A549 (cell line): ENCODE data around the gene POT1. TPM values are rescaled to one million over a fixed set of nuclear protein-coding genes. Genes with fewer than 3 reads are reported as not detected.

ENCODE experiments used
- ATAC-seq, 2 experiments: fragments of 200-7000 bp in 1 of 2; fragments of >200 bp in 1 of 2; cut with Nextera tagmentation in 1 of 2; cut with Tn5 transposase in 1 of 2; 3 replicates each; pipeline versions ENCODE4 v1.8.0 to v1.9.1; 2018 to 2020; ENCODE audit warnings: mild to moderate bottlenecking in 1 of 2, moderate library complexity in 1 of 2
- CTCF ChIA-PET: fragments of 300-600 bp; sonication (Branson Sonifier 250); formaldehyde crosslinking; extraction: SDS; loops from one replicate; lab custom pipeline; 2021; ENCODE audit warnings: antibody characterized with exemption, inconsistent platforms; lab: Yijun Ruan, JAX
- POLR2A ChIA-PET: fragments of 350-600 bp; formaldehyde crosslinking; extraction: SDS; loops from one replicate; lab custom pipeline; 2021; ENCODE audit warnings: antibody characterized with exemption, inconsistent platforms; lab: Yijun Ruan, JAX
- DNase-seq, 2 experiments: peaks; one replicate each; pipeline versions ENCODE4 v3.0.0 to v3.0.0-alpha.2; 2011 to 2016; ENCODE audit warnings: low read depth in 1 of 2, low spot score in 1 of 2
- FAIRE-seq: peaks from 2 replicates; lab custom pipeline; 2011; peaks lifted over from hg19 to GRCh38; lab: Jason Lieb, UNC
- H3K27ac ChIP-seq, 2 experiments: fragments of >200 bp; sonication (Bioruptor Twin); formaldehyde crosslinking; 3 replicates each; pipeline ENCODE4 v1.5.1; 2016 to 2017
- H3K4me1 ChIP-seq: fragments of >200 bp; sonication (Bioruptor Twin); formaldehyde crosslinking; 3 replicates; pipeline ENCODE4 v1.6.1; 2016
- H3K4me2 ChIP-seq: fragments of >200 bp; sonication (Bioruptor Twin); formaldehyde crosslinking; 3 replicates; pipeline ENCODE4 v1.6.1; 2016
- H3K4me3 ChIP-seq: fragments of >200 bp; sonication (Bioruptor Twin); formaldehyde crosslinking; 3 replicates; pipeline ENCODE4 v1.5.1; 2016
- H3K9me3 ChIP-seq: fragments of >200 bp; sonication (Bioruptor Twin); formaldehyde crosslinking; 3 replicates; pipeline ENCODE4 v1.6.1; 2016
- CBX2 ChIP-seq: fragments of 200-600 bp; sonication (generic); IDR thresholded peaks from 2 replicates; pipeline ENCODE4 v1.6.1; 2016; ENCODE audit warnings: low read depth, mild to moderate bottlenecking, borderline replicate concordance
- CHD2 ChIP-seq: fragments of 150-350 bp; IDR thresholded peaks from 2 replicates; pipeline ENCODE4 v1.6.1; 2014; ENCODE audit warnings: low read length; ENCODE audit not compliant: partially characterized antibody
- E2F6 ChIP-seq: IDR thresholded peaks from 2 replicates; pipeline ENCODE4 v1.6.1; 2012; ENCODE audit warnings: low read depth, borderline replicate concordance
- EHF ChIP-seq: fragments of 250-450 bp; sonication (Bioruptor Pico); IDR thresholded peaks from 2 replicates; pipeline ENCODE4 v1.5.0; 2020; ENCODE audit warnings: mild to moderate bottlenecking
- EHMT2 ChIP-seq: fragments of 200-600 bp; sonication (generic); IDR thresholded peaks from 2 replicates; pipeline ENCODE4 v1.6.1; 2016; ENCODE audit warnings: antibody characterized with exemption, low read depth, mild to moderate bottlenecking, moderate library complexity
- FOSB ChIP-seq: fragments of 250-450 bp; sonication (Bioruptor Pico); IDR thresholded peaks from 2 replicates; pipeline ENCODE4 v1.5.0; 2020; ENCODE audit warnings: mild to moderate bottlenecking, moderate library complexity
- FOSL2 ChIP-seq, 2 experiments: fragments of 450-650 bp in 1 of 2; fragments of >200 bp in 1 of 2; sonication (Bioruptor Twin) in 1 of 2; formaldehyde crosslinking; IDR thresholded peaks; 2 replicates each; pipeline versions ENCODE4 v1.5.0 to v1.6.1; 2016 to 2020; ENCODE audit warnings: mild to moderate bottlenecking in 1 of 2, moderate library complexity in 1 of 2
- FOXS1 ChIP-seq: fragments of 250-450 bp; sonication (Bioruptor Pico); IDR thresholded peaks from 2 replicates; pipeline ENCODE4 v1.5.0; 2020; ENCODE audit warnings: mild to moderate bottlenecking, moderate library complexity
- HOXA7 ChIP-seq: fragments of 250-450 bp; sonication (Bioruptor Pico); IDR thresholded peaks from 2 replicates; pipeline ENCODE4 v1.5.0; 2020; ENCODE audit warnings: mild to moderate bottlenecking, moderate library complexity
- HOXB13 ChIP-seq: fragments of 250-450 bp; sonication (Bioruptor Pico); IDR thresholded peaks from 2 replicates; pipeline ENCODE4 v1.5.0; 2020; ENCODE audit warnings: low read depth, mild to moderate bottlenecking, moderate library complexity
- JUN ChIP-seq, 2 experiments: fragments of >200 bp; sonication (Bioruptor Twin); formaldehyde crosslinking; IDR thresholded peaks; 2 replicates in 1 of 2; 3 replicates in 1 of 2; pipeline ENCODE4 v1.6.1; 2016 to 2017
- KDM5A ChIP-seq: fragments of 200-600 bp; sonication (generic); IDR thresholded peaks from 2 replicates; pipeline ENCODE4 v1.6.1; 2016; ENCODE audit warnings: antibody characterized with exemption, mild to moderate bottlenecking
- MAFK ChIP-seq: fragments of 450-650 bp; IDR thresholded peaks from 2 replicates; pipeline ENCODE4 v1.6.1; 2014; ENCODE audit not compliant: partially characterized antibody
- MAZ ChIP-seq: fragments of 150-350 bp; IDR thresholded peaks from 2 replicates; pipeline ENCODE4 v1.6.1; 2014; ENCODE audit warnings: antibody characterized with exemption, low read depth, low read length, borderline replicate concordance
- MYC ChIP-seq: IDR thresholded peaks from 2 replicates; pipeline ENCODE4 v1.6.1; 2012; ENCODE audit warnings: mild to moderate bottlenecking, inconsistent platforms, low read length, improper control_type of control experiment, borderline replicate concordance
- NPAS2 ChIP-seq: fragments of 250-450 bp; sonication (Bioruptor Pico); IDR thresholded peaks from 2 replicates; pipeline ENCODE4 v1.8.0; 2022; ENCODE audit warnings: mild to moderate bottlenecking, moderate library complexity, borderline replicate concordance
- PBX3 ChIP-seq: IDR thresholded peaks from 2 replicates; pipeline ENCODE4 v1.6.1; 2012
- RAD21 ChIP-seq, 2 experiments: fragments of >200 bp in 1 of 2; sonication (Bioruptor Twin) in 1 of 2; formaldehyde crosslinking in 1 of 2; IDR thresholded peaks in 1 of 2; conservative IDR thresholded peaks in 1 of 2; 2 replicates in 1 of 2; 3 replicates in 1 of 2; pipeline ENCODE4 v1.6.1; 2012 to 2018; ENCODE audit warnings: inconsistent platforms in 1 of 2
- RARB ChIP-seq: fragments of 250-450 bp; sonication (Bioruptor Pico); IDR thresholded peaks from 2 replicates; pipeline ENCODE4 v1.8.0; 2021; ENCODE audit warnings: mild to moderate bottlenecking, moderate library complexity
- RCOR1 ChIP-seq: fragments of 150-350 bp; IDR thresholded peaks from 2 replicates; pipeline ENCODE4 v1.6.1; 2014; ENCODE audit warnings: antibody characterized with exemption, low read length, low read depth
- RFX5 ChIP-seq: fragments of 450-650 bp; IDR thresholded peaks from 2 replicates; pipeline ENCODE4 v1.7.1; 2014; ENCODE audit warnings: antibody characterized with exemption, mild to moderate bottlenecking, moderate library complexity
- RNF2 ChIP-seq: fragments of 200-600 bp; sonication (generic); IDR thresholded peaks from 2 replicates; pipeline ENCODE4 v1.6.1; 2016; ENCODE audit warnings: low read depth, mild to moderate bottlenecking, antibody characterized with exemption, moderate library complexity, borderline replicate concordance
- SMC3 ChIP-seq: fragments of >200 bp; sonication (Bioruptor Twin); formaldehyde crosslinking; IDR thresholded peaks from 3 replicates; pipeline ENCODE4 v1.6.1; 2018; ENCODE audit warnings: inconsistent platforms
- TP53 ChIP-seq: fragments of 250-450 bp; sonication (Bioruptor Pico); IDR thresholded peaks from 2 replicates; pipeline ENCODE4 v1.5.0; 2021; ENCODE audit warnings: mild to moderate bottlenecking, moderate library complexity
- whole genome bisulfite sequencing: methylation state at CpG from one replicate; pipeline ENCODE4 v1.1.6; 2017; ENCODE audit errors: missing lambda C conversion rate; 5-methylcytosine and 5-hydroxymethylcytosine counted together
- polyA plus RNA-seq, 4 experiments: library from polyadenylated mRNA; depleted of rRNA in 3 of 4; stranded (reverse); fragments of >200 nt; fragmentation: RNase III in 1 of 4; extraction: RNeasy Plus Mini Kit Qiagen cat#74134 plus additional on column Dnase treatment in 1 of 4; gene quantifications; 2 replicates in 3 of 4; 3 replicates in 1 of 4; pipeline ENCODE4 v1.2.3, GENCODE V29; 2011 to 2017
- TF ChIP-seq, protein P1 (sequence below): fragments of >200 bp; sonication (Bioruptor Twin); formaldehyde crosslinking; IDR thresholded peaks from 3 replicates; pipeline ENCODE4 v1.5.1; 2016
- TF ChIP-seq, protein P2 (sequence below): fragments of 450-650 bp; IDR thresholded peaks from 2 replicates; pipeline ENCODE4 v1.6.1; 2014; ENCODE audit warnings: antibody characterized with exemption

POT1 gene
- polyA plus RNA-seq, 2 of the 4 experiments (the other 2 are of a cell fraction): 21.6 to 56.2 TPM

- FAIRE-seq: no peak
- H3K9me3 ChIP-seq: no peaks in the 10 kb centered on the region
- H3K4me1 ChIP-seq: no peaks in the 10 kb centered on the region
- ATAC-seq: no peak
- H3K27ac ChIP-seq: no peak overlapping the region
- ChIA-PET POLR2A (no interaction called here), CTCF (interaction anchor here (0.9 to 3.3 kb wide), 8 partner anchors 10 to 988 kb away, joined by 3 to 21 read pairs (median 4); no protein-coding TSS in a partner anchor)
- H3K4me2 ChIP-seq: no peak overlapping the region
- WGBS: 63% methylated on average over 6 of the region's 6 CpGs
- TF ChIP-seq MYC (no peak), E2F6 (no peak), JUN (IDR thresholded peaks at IDR 0.05) (no peak), RARB (CRISPR knock-in tag) (no peak), TP53 (CRISPR knock-in tag) (no peak), CBX2 (no peak), EHF (CRISPR knock-in tag) (no peak), PBX3 (no peak), FOXS1 (no peak), MAZ (no peak), CHD2 (no peak)
- no peak overlapping the region for H3K4me3 ChIP-seq
- no peak for DNase-seq
Observed at GRCh38 chr7:124785994-124786393, 143.6 kb downstream of the POT1 start.

DNA sequence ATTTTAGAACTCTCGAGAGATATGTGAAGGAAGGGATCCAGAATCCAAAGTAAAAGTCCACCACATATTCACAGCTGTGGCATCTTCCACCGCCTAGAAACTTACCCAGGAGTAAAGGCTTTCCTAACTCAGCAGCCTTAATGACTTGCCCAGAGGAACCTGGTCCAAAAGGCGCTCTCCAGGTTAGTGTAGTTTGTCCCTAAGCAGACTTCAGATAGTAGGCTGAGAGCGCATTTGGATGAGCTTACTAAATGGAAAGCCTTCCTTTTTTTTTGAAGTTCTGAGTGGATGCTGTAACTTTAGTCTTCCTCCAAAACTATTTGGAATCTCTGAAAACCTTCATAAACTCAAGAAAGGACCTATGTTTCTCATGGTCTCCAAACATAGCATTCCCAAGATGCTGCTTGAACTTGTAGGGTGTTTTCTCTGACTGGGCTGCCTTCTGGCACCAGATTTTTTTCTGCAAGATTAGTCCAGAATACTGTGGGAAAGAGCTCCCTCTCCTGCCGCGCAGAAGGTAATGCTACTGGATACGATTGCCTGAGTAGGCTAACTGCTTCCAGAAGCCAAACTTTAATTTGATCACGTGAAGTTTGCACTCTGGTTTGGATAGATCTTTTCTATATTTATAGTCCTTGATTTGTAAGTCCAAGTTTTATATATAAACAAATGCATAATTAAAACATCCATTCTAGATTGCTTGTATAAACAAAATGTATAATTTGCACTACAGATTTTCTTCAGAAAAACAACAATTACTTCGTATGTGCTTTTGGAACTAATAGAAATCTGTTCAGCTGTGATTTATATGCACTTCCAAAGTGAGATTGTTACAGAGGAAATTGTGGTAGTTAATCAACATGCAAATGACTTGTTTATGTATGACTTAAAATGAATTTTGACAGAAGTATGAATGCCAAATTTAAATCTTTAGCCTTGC, 144.5 kb downstream of the POT1 start:
- DNase-seq: peak; percentile 21 to 62
- Histone ChIP-seq H3K9me3 (no peaks in the 10 kb centered on the region), H3K4me2 (no peak overlapping the region), H3K27ac (no peak overlapping the region), H3K4me3 (no peak overlapping the region), H3K4me1 (no peaks in the 10 kb centered on the region)
- ChIA-PET CTCF (interaction anchor here (0.7 to 3.3 kb wide), 22 partner anchors 9 to 987 kb away, joined by 3 to 21 read pairs (median 4); partner anchors contain the start of gene GPR37), POLR2A (no interaction called here)
- FAIRE-seq: peak; percentile 54
- 34% methylated on average over 9 of the region's 9 CpGs for WGBS
- TF ChIP-seq FOXS1: no peak
- TF ChIP-seq, protein P1, sequence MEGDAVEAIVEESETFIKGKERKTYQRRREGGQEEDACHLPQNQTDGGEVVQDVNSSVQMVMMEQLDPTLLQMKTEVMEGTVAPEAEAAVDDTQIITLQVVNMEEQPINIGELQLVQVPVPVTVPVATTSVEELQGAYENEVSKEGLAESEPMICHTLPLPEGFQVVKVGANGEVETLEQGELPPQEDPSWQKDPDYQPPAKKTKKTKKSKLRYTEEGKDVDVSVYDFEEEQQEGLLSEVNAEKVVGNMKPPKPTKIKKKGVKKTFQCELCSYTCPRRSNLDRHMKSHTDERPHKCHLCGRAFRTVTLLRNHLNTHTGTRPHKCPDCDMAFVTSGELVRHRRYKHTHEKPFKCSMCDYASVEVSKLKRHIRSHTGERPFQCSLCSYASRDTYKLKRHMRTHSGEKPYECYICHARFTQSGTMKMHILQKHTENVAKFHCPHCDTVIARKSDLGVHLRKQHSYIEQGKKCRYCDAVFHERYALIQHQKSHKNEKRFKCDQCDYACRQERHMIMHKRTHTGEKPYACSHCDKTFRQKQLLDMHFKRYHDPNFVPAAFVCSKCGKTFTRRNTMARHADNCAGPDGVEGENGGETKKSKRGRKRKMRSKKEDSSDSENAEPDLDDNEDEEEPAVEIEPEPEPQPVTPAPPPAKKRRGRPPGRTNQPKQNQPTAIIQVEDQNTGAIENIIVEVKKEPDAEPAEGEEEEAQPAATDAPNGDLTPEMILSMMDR: peak; percentile 81
- no peak for TF ChIP-seq NPAS2 (CRISPR knock-in tag)
- TF ChIP-seq RAD21 (conservative IDR thresholded peaks at IDR 0.05 in 1 of 2, IDR thresholded peaks at IDR 0.05 in 1 of 2): peak; percentile 88 to 92
- TF ChIP-seq SMC3: peak; percentile 88
- peak; percentile 77 to 93; a peak in 4 of 6 replicates for ATAC-seq

DNA sequence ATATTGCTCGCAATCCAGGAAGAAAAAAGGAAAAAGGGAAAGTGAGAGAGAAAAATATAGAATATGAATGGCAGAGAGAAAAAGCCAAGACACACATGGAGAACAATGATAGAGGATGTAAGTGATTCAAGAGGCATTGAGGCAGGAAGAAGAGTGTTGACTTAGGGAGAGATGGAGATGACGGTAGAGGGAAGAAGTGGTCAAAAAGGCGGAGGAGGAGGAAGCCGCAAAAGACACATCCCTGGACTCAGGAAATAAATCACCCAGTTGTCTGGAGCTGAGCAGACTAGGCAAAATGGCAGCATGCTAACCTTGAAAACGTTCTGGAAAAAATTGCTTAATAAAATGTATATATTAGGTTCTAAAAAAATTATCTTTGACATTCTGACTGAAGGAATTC, 146.4 kb downstream of the POT1 start:
- 73% methylated on average over 5 of the region's 5 CpGs for WGBS
- no peak for DNase-seq
- Histone ChIP-seq H3K4me1 (no peaks in the 10 kb centered on the region), H3K9me3 (no peaks in the 10 kb centered on the region), H3K4me2 (no peak overlapping the region), H3K27ac (no peak overlapping the region), H3K4me3 (no peak overlapping the region)
- no peak for ATAC-seq
- CTCF ChIA-PET: no interaction called here
- POLR2A ChIA-PET: no interaction called here
- FAIRE-seq: no peak
- no peak for TF ChIP-seq PBX3
- TF ChIP-seq, protein P2, sequence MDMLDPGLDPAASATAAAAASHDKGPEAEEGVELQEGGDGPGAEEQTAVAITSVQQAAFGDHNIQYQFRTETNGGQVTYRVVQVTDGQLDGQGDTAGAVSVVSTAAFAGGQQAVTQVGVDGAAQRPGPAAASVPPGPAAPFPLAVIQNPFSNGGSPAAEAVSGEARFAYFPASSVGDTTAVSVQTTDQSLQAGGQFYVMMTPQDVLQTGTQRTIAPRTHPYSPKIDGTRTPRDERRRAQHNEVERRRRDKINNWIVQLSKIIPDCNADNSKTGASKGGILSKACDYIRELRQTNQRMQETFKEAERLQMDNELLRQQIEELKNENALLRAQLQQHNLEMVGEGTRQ: no peak
- no peak for TF ChIP-seq RNF2
- no peak for TF ChIP-seq HOXB13 (CRISPR knock-in tag)
- TF ChIP-seq KDM5A: no peak
- TF ChIP-seq CBX2: no peak
- TF ChIP-seq FOSL2 (IDR thresholded peaks at IDR 0.05): no peak
- TF ChIP-seq FOSL2 (CRISPR knock-in tag; IDR thresholded peaks at IDR 0.05): no peak
- TF ChIP-seq EHMT2: no peak
- TF ChIP-seq FOXS1: no peak
- no peak for TF ChIP-seq MAZ
- TF ChIP-seq RFX5: no peak
- TF ChIP-seq RCOR1: no peak
- no peak for TF ChIP-seq NPAS2 (CRISPR knock-in tag)
- TF ChIP-seq MAFK: no peak
- TF ChIP-seq FOSB (CRISPR knock-in tag): no peak
- no peak for TF ChIP-seq HOXA7 (CRISPR knock-in tag)
- no peak for TF ChIP-seq RAD21 (conservative IDR thresholded peaks at IDR 0.05 in 1 of 2, IDR thresholded peaks at IDR 0.05 in 1 of 2)
